GM23338 (cell line): ENCODE results near the gene ABL1.

Experiments used
- CREB1 ChIP-seq: fragments of 250-450 bp; sonication (Bioruptor Pico); IDR thresholded peaks from 2 replicates; pipeline ENCODE4 v1.5.0; 2020; ENCODE audit warnings: low read depth, mild to moderate bottlenecking, moderate library complexity
- CTCF ChIP-seq, 2 experiments: fragments of 200-600 bp in 1 of 2; sonication (generic) in 1 of 2; conservative IDR thresholded peaks; 2 replicates each; pipeline versions ENCODE4 v1.5.1 to v1.6.1; 2016 to 2017; ENCODE audit warnings: antibody characterized with exemption in 2 of 2, low read depth in 2 of 2, mild to moderate bottlenecking in 2 of 2, moderate library complexity in 1 of 2
- EZH2 ChIP-seq: fragments of 200-600 bp; sonication (generic); IDR thresholded peaks from one replicate; pipeline ENCODE4 v1.8.0; 2017; ENCODE audit warnings: antibody characterized with exemption, mild to moderate bottlenecking, low read depth; ENCODE audit not compliant: unreplicated experiment
- EZH2phosphoT487 ChIP-seq: fragments of 200-600 bp; sonication (generic); IDR thresholded peaks from one replicate; pipeline ENCODE4 v1.8.1; 2018; ENCODE audit warnings: antibody characterized with exemption; ENCODE audit not compliant: unreplicated experiment
- JUNB ChIP-seq: IDR thresholded peaks from one replicate; pipeline ENCODE4 v1.6.1; 2016; ENCODE audit warnings: antibody characterized with exemption; ENCODE audit not compliant: unreplicated experiment
- POLR2AphosphoS5 ChIP-seq: IDR thresholded peaks from 2 replicates; pipeline ENCODE4 v1.6.1; 2016; ENCODE audit warnings: antibody characterized with exemption, low read depth
- STAT1 ChIP-seq: IDR thresholded peaks from one replicate; pipeline ENCODE4 v1.6.1; 2016; ENCODE audit warnings: antibody characterized with exemption; ENCODE audit not compliant: unreplicated experiment
- ZNF114 ChIP-seq: fragments of 250-450 bp; sonication (Bioruptor Pico); IDR thresholded peaks from 2 replicates; pipeline ENCODE4 v1.5.0; 2020; ENCODE audit warnings: mild to moderate bottlenecking, moderate library complexity
- TF ChIP-seq, protein P1 (sequence below): IDR thresholded peaks from one replicate; pipeline ENCODE4 v1.6.1; 2018; ENCODE audit warnings: antibody characterized with exemption; ENCODE audit not compliant: unreplicated experiment

- TF ChIP-seq CTCF (conservative IDR thresholded peaks at IDR 0.05; ENCODE audit: low read depth in 2 of 2) (no peak), STAT1 (no peak), EZH2 (no peak), POLR2AphosphoS5 (no peak), ZNF114 (CRISPR knock-in tag) (no peak), EZH2phosphoT487 (no peak), CREB1 (no peak), JUNB (no peak)
- TF ChIP-seq, protein P1, sequence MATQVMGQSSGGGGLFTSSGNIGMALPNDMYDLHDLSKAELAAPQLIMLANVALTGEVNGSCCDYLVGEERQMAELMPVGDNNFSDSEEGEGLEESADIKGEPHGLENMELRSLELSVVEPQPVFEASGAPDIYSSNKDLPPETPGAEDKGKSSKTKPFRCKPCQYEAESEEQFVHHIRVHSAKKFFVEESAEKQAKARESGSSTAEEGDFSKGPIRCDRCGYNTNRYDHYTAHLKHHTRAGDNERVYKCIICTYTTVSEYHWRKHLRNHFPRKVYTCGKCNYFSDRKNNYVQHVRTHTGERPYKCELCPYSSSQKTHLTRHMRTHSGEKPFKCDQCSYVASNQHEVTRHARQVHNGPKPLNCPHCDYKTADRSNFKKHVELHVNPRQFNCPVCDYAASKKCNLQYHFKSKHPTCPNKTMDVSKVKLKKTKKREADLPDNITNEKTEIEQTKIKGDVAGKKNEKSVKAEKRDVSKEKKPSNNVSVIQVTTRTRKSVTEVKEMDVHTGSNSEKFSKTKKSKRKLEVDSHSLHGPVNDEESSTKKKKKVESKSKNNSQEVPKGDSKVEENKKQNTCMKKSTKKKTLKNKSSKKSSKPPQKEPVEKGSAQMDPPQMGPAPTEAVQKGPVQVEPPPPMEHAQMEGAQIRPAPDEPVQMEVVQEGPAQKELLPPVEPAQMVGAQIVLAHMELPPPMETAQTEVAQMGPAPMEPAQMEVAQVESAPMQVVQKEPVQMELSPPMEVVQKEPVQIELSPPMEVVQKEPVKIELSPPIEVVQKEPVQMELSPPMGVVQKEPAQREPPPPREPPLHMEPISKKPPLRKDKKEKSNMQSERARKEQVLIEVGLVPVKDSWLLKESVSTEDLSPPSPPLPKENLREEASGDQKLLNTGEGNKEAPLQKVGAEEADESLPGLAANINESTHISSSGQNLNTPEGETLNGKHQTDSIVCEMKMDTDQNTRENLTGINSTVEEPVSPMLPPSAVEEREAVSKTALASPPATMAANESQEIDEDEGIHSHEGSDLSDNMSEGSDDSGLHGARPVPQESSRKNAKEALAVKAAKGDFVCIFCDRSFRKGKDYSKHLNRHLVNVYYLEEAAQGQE, result no peak
These were observed 2.6 kb downstream of the ABL1 start for GRCh38 chr9:130837643-130838042.
